HepG2 (cell line): ENCODE results near the gene MYLK. TPM values are rescaled to one million over a fixed set of nuclear protein-coding genes. Genes with fewer than 3 reads are reported as not detected.
A peak's percentile ranks its signal among the peaks of the same experiment; 100 is the strongest.

Experiments
- CBX5 ChIP-seq: sonication (generic); formaldehyde crosslinking; IDR thresholded peaks from 2 replicates; pipeline ENCODE4 v1.4.0; 2020; ENCODE audit warnings: missing genetic modification reagents, borderline replicate concordance
- HNRNPK ChIP-seq: fragments of 200-400 bp; formaldehyde crosslinking; IDR thresholded peaks from 2 replicates; pipeline ENCODE4 v1.6.1; 2018; ENCODE audit warnings: low read length, low read depth, moderate library complexity, mild to moderate bottlenecking; ENCODE audit not compliant: poor library complexity, severe bottlenecking
- LCORL ChIP-seq, 2 experiments: fragments of 450-650 bp in 1 of 2; sonication (generic) in 1 of 2; formaldehyde crosslinking in 1 of 2; IDR thresholded peaks; 2 replicates each; pipeline versions ENCODE4 v1.5.0 to v1.6.1; 2017 to 2020; ENCODE audit warnings: antibody characterized with exemption in 1 of 2, missing genetic modification reagents in 1 of 2
- PHF20 ChIP-seq: sonication (generic); formaldehyde crosslinking; IDR thresholded peaks from 2 replicates; pipeline ENCODE4 v1.5.0; 2020; ENCODE audit warnings: mild to moderate bottlenecking, missing genetic modification reagents
- RBM39 ChIP-seq: fragments of 200-400 bp; formaldehyde crosslinking; IDR thresholded peaks from one replicate; pipeline ENCODE4 v1.6.1; 2018; ENCODE audit warnings: antibody characterized with exemption, mild to moderate bottlenecking, low read depth, low read length; ENCODE audit not compliant: poor library complexity, severe bottlenecking
- SRF ChIP-seq: IDR thresholded peaks from 2 replicates; pipeline ENCODE4 v1.6.1; 2011; ENCODE audit warnings: mild to moderate bottlenecking, low read depth, low read length, moderate library complexity
- ZMYM4 ChIP-seq: sonication (generic); formaldehyde crosslinking; IDR thresholded peaks from 2 replicates; pipeline ENCODE4 v1.8.1; 2023; ENCODE audit warnings: mild to moderate bottlenecking, missing genetic modification reagents
- ZNF24 ChIP-seq: fragments of 450-650 bp; IDR thresholded peaks from 2 replicates; pipeline ENCODE4 v1.6.1; 2017; ENCODE audit warnings: antibody characterized with exemption, mild to moderate bottlenecking
- ZNF30 ChIP-seq: sonication (generic); formaldehyde crosslinking; IDR thresholded peaks from 2 replicates; pipeline ENCODE4 v1.5.0; 2020; ENCODE audit warnings: mild to moderate bottlenecking, missing genetic modification reagents
- polyA plus RNA-seq, 8 experiments: library from polyadenylated mRNA; depleted of rRNA in 3 of 8; stranded (reverse) in 7 of 8; unstranded in 1 of 8; fragments of >200 nt; fragmentation: Illumina TruSeq in 4 of 8; extraction: Trizol in 4 of 8; gene quantifications; 2 replicates each; pipeline versions ENCODE4 v1.2.1 to v1.2.3, GENCODE V29; 2011 to 2016; ENCODE audit warnings: low read depth in 4 of 8, missing spikeins in 1 of 8, mixed read lengths in 1 of 8; ENCODE audit not compliant: insufficient read depth in 1 of 8
- total RNA-seq, 5 experiments: library from RNA; depleted of rRNA; stranded (reverse); fragments of >200 nt; fragmentation: Illumina TruSeq; extraction: Trizol; gene quantifications; 2 replicates each; pipeline ENCODE4 v1.2.3, GENCODE V29; 2016; ENCODE audit warnings: low read depth in 1 of 5
- TF ChIP-seq, protein P1 (sequence below): IDR thresholded peaks from 2 replicates; pipeline ENCODE4 v1.6.1; 2018; ENCODE audit warnings: missing genetic modification reagents
- TF ChIP-seq, protein P2 (sequence below): sonication (generic); formaldehyde crosslinking; IDR thresholded peaks from 2 replicates; pipeline ENCODE4 v1.4.0; 2020; ENCODE audit warnings: missing genetic modification reagents
- TF ChIP-seq, protein P3 (sequence below): sonication (generic); formaldehyde crosslinking; IDR thresholded peaks from 2 replicates; pipeline ENCODE4 v1.5.0; 2020; ENCODE audit warnings: mild to moderate bottlenecking, missing genetic modification reagents, borderline replicate concordance
- TF ChIP-seq, protein P4 (sequence below): fragments of 450-650 bp; IDR thresholded peaks from 2 replicates; pipeline ENCODE4 v1.6.1; 2017; ENCODE audit warnings: mild to moderate bottlenecking

Gene MYLK
- total and polyA plus RNA-seq, 2 of the 13 experiments (the other 11 are each of a cell fraction or from before 2014, with no cell fraction given): 10.6 to 34.9 TPM

DNA sequence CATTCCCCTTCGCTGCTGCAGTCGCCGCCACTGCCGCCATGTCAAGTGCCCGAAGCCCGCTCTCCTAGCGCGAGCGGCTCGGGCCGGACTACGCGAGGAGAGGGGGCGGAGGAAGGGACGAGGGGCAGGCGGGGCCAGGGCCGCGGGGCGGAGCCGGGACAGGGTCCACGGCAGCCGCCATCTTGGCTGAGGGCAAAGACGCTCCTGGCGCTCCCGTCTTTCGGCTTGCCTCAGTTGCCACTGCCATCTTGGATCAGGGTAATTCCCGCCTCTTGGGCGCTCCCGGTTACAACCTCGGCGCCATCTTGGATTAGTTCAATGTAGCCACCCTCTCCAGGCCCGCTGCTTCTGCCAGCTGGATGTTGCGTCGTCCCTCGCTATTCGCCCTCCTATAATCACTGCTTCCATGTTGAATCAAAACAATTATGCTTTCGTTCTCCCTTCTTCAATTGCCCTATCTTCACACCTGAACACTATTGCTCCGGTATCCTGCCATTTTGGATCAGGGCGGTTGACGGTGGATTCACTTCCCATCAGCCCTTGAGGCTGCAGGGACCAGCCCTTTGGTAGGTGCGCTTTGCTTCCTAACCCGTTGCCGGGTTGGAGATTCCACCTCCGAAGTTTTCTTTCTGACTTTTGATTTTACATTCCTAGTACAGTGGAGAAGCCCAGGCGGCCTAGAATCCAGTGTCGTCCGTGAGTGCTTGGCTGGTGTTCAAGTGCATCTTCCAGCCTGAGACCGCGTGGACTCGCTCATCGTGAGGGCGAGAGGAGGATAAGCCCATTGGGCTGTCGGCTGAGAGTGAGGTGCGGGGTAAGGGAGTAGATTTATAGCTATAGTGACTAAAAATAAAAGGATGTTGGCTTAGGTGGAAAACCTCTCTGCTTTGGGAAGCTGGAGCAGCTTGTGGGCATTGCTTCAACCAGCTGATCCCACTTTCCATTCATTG is 298.9 kb downstream of the MYLK start, which contains the start of gene HACD2 (continued):
- TF ChIP-seq LCORL (IDR thresholded peaks at IDR 0.05): 0 out of 2 replicates have a peak, but pooled peaks have one; percentile 35
- TF ChIP-seq LCORL (CRISPR knock-in tag; IDR thresholded peaks at IDR 0.05): peak; percentile 88
- no peak for TF ChIP-seq SRF
- TF ChIP-seq, protein P1, sequence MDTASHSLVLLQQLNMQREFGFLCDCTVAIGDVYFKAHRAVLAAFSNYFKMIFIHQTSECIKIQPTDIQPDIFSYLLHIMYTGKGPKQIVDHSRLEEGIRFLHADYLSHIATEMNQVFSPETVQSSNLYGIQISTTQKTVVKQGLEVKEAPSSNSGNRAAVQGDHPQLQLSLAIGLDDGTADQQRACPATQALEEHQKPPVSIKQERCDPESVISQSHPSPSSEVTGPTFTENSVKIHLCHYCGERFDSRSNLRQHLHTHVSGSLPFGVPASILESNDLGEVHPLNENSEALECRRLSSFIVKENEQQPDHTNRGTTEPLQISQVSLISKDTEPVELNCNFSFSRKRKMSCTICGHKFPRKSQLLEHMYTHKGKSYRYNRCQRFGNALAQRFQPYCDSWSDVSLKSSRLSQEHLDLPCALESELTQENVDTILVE (CRISPR knock-in tag): peak; percentile 74
- no peak for TF ChIP-seq PHF20 (CRISPR knock-in tag)
- TF ChIP-seq HNRNPK: peak; percentile 72
- peak; percentile 66 for TF ChIP-seq RBM39
- no peak for TF ChIP-seq ZNF30
- TF ChIP-seq ZNF24: peak; percentile 58; the same call in 1 of the 2 replicates
- TF ChIP-seq, protein P2, sequence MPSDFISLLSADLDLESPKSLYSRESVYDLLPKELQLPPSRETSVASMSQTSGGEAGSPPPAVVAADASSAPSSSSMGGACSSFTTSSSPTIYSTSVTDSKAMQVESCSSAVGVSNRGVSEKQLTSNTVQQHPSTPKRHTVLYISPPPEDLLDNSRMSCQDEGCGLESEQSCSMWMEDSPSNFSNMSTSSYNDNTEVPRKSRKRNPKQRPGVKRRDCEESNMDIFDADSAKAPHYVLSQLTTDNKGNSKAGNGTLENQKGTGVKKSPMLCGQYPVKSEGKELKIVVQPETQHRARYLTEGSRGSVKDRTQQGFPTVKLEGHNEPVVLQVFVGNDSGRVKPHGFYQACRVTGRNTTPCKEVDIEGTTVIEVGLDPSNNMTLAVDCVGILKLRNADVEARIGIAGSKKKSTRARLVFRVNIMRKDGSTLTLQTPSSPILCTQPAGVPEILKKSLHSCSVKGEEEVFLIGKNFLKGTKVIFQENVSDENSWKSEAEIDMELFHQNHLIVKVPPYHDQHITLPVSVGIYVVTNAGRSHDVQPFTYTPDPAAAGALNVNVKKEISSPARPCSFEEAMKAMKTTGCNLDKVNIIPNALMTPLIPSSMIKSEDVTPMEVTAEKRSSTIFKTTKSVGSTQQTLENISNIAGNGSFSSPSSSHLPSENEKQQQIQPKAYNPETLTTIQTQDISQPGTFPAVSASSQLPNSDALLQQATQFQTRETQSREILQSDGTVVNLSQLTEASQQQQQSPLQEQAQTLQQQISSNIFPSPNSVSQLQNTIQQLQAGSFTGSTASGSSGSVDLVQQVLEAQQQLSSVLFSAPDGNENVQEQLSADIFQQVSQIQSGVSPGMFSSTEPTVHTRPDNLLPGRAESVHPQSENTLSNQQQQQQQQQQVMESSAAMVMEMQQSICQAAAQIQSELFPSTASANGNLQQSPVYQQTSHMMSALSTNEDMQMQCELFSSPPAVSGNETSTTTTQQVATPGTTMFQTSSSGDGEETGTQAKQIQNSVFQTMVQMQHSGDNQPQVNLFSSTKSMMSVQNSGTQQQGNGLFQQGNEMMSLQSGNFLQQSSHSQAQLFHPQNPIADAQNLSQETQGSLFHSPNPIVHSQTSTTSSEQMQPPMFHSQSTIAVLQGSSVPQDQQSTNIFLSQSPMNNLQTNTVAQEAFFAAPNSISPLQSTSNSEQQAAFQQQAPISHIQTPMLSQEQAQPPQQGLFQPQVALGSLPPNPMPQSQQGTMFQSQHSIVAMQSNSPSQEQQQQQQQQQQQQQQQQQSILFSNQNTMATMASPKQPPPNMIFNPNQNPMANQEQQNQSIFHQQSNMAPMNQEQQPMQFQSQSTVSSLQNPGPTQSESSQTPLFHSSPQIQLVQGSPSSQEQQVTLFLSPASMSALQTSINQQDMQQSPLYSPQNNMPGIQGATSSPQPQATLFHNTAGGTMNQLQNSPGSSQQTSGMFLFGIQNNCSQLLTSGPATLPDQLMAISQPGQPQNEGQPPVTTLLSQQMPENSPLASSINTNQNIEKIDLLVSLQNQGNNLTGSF: no peak
- TF ChIP-seq, protein P3, sequence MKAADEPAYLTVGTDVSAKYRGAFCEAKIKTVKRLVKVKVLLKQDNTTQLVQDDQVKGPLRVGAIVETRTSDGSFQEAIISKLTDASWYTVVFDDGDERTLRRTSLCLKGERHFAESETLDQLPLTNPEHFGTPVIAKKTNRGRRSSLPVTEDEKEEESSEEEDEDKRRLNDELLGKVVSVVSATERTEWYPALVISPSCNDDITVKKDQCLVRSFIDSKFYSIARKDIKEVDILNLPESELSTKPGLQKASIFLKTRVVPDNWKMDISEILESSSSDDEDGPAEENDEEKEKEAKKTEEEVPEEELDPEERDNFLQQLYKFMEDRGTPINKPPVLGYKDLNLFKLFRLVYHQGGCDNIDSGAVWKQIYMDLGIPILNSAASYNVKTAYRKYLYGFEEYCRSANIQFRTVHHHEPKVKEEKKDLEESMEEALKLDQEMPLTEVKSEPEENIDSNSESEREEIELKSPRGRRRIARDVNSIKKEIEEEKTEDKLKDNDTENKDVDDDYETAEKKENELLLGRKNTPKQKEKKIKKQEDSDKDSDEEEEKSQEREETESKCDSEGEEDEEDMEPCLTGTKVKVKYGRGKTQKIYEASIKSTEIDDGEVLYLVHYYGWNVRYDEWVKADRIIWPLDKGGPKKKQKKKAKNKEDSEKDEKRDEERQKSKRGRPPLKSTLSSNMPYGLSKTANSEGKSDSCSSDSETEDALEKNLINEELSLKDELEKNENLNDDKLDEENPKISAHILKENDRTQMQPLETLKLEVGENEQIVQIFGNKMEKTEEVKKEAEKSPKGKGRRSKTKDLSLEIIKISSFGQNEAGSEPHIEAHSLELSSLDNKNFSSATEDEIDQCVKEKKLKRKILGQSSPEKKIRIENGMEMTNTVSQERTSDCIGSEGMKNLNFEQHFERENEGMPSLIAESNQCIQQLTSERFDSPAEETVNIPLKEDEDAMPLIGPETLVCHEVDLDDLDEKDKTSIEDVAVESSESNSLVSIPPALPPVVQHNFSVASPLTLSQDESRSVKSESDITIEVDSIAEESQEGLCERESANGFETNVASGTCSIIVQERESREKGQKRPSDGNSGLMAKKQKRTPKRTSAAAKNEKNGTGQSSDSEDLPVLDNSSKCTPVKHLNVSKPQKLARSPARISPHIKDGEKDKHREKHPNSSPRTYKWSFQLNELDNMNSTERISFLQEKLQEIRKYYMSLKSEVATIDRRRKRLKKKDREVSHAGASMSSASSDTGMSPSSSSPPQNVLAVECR: peak; percentile 70; the same call in 1 of the 2 replicates
- TF ChIP-seq CBX5 (CRISPR knock-in tag): no peak
- TF ChIP-seq, protein P4, sequence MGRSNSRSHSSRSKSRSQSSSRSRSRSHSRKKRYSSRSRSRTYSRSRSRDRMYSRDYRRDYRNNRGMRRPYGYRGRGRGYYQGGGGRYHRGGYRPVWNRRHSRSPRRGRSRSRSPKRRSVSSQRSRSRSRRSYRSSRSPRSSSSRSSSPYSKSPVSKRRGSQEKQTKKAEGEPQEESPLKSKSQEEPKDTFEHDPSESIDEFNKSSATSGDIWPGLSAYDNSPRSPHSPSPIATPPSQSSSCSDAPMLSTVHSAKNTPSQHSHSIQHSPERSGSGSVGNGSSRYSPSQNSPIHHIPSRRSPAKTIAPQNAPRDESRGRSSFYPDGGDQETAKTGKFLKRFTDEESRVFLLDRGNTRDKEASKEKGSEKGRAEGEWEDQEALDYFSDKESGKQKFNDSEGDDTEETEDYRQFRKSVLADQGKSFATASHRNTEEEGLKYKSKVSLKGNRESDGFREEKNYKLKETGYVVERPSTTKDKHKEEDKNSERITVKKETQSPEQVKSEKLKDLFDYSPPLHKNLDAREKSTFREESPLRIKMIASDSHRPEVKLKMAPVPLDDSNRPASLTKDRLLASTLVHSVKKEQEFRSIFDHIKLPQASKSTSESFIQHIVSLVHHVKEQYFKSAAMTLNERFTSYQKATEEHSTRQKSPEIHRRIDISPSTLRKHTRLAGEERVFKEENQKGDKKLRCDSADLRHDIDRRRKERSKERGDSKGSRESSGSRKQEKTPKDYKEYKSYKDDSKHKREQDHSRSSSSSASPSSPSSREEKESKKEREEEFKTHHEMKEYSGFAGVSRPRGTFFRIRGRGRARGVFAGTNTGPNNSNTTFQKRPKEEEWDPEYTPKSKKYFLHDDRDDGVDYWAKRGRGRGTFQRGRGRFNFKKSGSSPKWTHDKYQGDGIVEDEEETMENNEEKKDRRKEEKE: no peak
- TF ChIP-seq ZMYM4: peak; percentile 90
